ENCODE data around the gene RBM20. TPM values are rescaled to one million over a fixed set of nuclear protein-coding genes. Genes with fewer than 3 reads are reported as not detected.
A peak's percentile ranks its signal among the peaks of the same experiment; 100 is the strongest.
"Not testable (repeated sequence)": the region's sequence is repeated elsewhere in the genome, so short reads cannot be mapped to it uniquely, and the experiment has no call there.

The RBM20 gene
- total RNA-seq, 4 donors from 2014 or later = 0.54 to 4.3 (median 1.5) TPM

DNA sequence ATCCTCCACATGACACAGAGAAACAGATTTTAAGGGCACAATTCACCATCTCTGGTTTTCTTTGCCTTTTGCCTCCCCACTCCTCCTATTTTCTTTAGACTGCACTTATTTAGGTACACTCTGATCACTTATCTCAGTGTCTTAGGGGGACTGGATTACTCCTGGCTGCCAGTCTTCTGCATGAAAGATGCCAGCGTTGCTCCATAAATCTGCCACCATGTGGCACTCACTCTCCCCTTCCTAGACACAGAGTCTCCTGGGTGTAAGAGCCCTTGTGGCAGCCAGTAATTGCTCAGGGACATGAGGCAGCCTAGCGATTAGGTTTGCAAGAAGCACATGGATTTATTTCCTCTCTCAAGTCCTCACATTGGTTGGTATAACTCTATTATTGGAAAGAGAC is 34.5 kb upstream of the RBM20 start:
- 11 to 12% methylated on average over 2 of the region's 2 CpGs for WGBS, 2 donors
- Histone ChIP-seq H3K4me3 (replicated peaks in 1 of 3) (no peak overlapping the region), H3K9me3 (no peaks in the 10 kb centered on the region), H3K27me3 (no peaks in the 10 kb centered on the region), H3K4me1 (no peaks in the 10 kb centered on the region), H3K27ac (no peak overlapping the region), H3K36me3 (peaks cover 0 to 8% of the 10 kb centered on the region in 2 donors)
- TF ChIP-seq POLR2A (IDR thresholded peaks at IDR 0.05) (no peak), CTCF (IDR thresholded peaks at IDR 0.05) (no peak)
- intact Hi-C loops (cut with DNase I) = loop anchor here (5.0 kb wide), 1 partner anchor 63 kb away; no protein-coding TSS in a partner anchor
- peak; percentile 11 to 13 for DNase-seq

DNA sequence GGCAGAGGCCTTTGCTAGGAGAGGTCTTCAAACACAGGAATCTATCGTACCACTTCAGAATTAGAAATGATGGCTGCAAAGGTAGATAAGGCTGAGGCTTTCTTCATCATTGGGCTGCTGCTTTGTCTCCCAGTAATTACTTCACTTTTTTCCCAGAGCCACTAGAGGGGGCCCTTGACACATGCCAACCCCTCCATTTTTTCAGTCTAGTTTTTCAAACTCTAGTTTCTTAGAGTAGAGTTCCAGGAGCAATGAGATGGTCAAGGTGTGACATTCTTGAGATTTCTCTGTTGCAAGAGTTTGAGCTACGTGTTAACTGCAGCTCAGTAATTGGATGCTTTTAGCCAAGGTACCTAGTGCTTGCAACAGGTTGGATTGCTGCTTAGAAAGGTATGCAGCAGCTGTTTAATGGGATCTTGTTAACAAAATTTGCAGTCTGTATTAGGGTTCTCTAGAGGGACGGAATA is 33.8 kb upstream of the RBM20 start:
- H3K4me1 ChIP-seq = no peaks in the 10 kb centered on the region
- 21 to 24% methylated on average over 3 of the region's 3 CpGs for WGBS, 2 donors
- no peak overlapping the region for H3K4me3 ChIP-seq (replicated peaks in 1 of 3)
- intact Hi-C loops (cut with DNase I) = loop anchor here (5.0 kb wide), 1 partner anchor 62 kb away; no protein-coding TSS in a partner anchor
- H3K27ac ChIP-seq = no peak overlapping the region
- DNase-seq = peak; percentile 30 to 56
- no peaks in the 10 kb centered on the region for H3K27me3 ChIP-seq
- peaks cover 0 to 2% of the 10 kb centered on the region in 2 donors for H3K36me3 ChIP-seq
- no peaks in the 10 kb centered on the region for H3K9me3 ChIP-seq
- peak; percentile 63 to 93 (median 83) for TF ChIP-seq CTCF (IDR thresholded peaks at IDR 0.05)
- TF ChIP-seq POLR2A (IDR thresholded peaks at IDR 0.05) = no peak

GRCh38 chr10:110610781-110611180 is 33.4 kb upstream of the RBM20 start:
- DNase-seq; H3K4me3 ChIP-seq (replicated peaks in 1 of 3); H3K4me1 ChIP-seq; H3K27ac ChIP-seq; H3K36me3 ChIP-seq; H3K9me3 ChIP-seq; H3K27me3 ChIP-seq: not testable (repeated sequence)
- intact Hi-C loops (cut with DNase I) = loop anchor here (5.0 kb wide), 1 partner anchor 62 kb away; no protein-coding TSS in a partner anchor
- 64 to 75% methylated on average over 3 of the region's 3 CpGs for WGBS, 2 donors

DNA sequence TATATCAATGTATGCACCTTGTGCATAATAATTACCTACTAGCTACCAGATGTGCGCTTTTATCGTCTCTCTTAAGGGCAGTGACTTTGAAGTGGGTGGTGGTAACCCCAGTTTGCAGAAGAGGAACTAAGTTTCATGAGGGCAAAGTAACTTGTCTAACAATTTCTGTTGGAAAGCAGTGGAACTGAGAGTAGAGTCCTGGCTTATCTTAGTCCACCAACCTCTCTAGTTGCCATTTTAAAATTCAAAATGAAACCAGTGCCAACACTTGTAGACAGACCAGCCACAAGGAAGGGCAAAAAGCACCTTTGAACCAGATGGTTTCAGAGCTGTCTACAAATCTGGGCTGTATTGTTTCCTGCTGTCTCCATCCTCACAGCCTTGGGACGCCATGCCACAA is 32.0 kb upstream of the RBM20 start:
- intact Hi-C loops (cut with DNase I) = loop anchor here (5.0 kb wide), 1 partner anchor 60 kb away; no protein-coding TSS in a partner anchor
- DNase-seq = no peak
- WGBS, 2 donors = 87 to 89% methylated on average over 3 of the region's 3 CpGs
- Histone ChIP-seq H3K4me1 (no peaks in the 10 kb centered on the region), H3K4me3 (replicated peaks in 1 of 3) (no peak overlapping the region), H3K9me3 (no peaks in the 10 kb centered on the region), H3K36me3 (no peaks in the 10 kb centered on the region), H3K27ac (no peak overlapping the region), H3K27me3 (no peaks in the 10 kb centered on the region)
- TF ChIP-seq CTCF (IDR thresholded peaks at IDR 0.05) (no peak), POLR2A (IDR thresholded peaks at IDR 0.05) (no peak)

DNA sequence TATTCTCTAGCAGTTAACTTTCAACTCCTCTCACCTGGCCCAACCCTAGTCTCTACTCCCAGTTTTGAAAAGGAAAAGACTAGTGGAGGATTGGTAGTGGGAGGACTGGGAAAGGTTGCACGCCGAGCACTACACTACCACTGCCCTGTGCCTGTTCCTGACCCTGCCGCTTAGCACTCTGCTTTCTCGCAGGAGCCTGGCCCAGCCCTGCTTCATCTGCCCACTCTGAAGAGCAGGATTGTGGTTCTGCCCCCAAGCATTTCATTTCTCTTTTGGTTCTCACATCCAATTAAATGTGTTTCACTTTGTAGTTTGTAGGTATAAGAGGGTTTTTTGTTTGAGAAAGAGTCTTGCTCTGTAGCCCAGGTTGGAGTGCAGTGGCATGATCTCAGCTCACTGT is 31.5 kb upstream of the RBM20 start:
- Histone ChIP-seq H3K4me3 (replicated peaks in 1 of 3) (no peak overlapping the region), H3K36me3 (no peaks in the 10 kb centered on the region), H3K27ac (no peak overlapping the region), H3K27me3 (no peaks in the 10 kb centered on the region), H3K4me1 (no peaks in the 10 kb centered on the region), H3K9me3 (no peaks in the 10 kb centered on the region)
- no peak for DNase-seq
- TF ChIP-seq CTCF (IDR thresholded peaks at IDR 0.05) (no peak), POLR2A (IDR thresholded peaks at IDR 0.05) (no peak)
- 92 to 96% methylated on average over 4 of the region's 4 CpGs for WGBS, 2 donors
- intact Hi-C loops (cut with DNase I) = loop anchor here (5.0 kb wide), 1 partner anchor 60 kb away; no protein-coding TSS in a partner anchor

All from thyroid gland (tissue), 4 donors.